GM19238 (cell line): ENCODE data around the gene ADAMTS17.

Experiments used
- DNase-seq: peaks from one replicate; pipeline ENCODE4 v3.0.0; 2011; ENCODE audit warnings: low spot score; ENCODE audit not compliant: insufficient read length

ADAMTS17 gene

DNA sequence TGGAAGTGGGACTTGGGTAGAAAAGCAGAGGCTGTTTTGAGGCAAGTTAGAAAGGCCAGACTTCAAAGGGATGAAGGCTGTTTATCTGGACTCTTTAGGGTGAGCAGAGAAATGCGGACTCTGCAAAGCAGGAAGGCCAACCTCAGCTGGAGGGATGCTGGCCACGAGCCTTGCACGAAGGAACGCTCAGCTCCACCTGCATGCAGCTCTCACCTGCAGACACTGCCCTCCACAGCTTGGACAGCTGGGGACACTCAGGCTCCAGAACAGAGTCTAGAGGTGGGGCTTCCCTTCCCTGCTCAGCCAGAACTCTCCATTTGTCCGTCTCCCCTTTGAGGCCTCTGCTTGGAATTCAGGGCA, 229.7 kb downstream of the ADAMTS17 start:
- no peak for DNase-seq

DNA sequence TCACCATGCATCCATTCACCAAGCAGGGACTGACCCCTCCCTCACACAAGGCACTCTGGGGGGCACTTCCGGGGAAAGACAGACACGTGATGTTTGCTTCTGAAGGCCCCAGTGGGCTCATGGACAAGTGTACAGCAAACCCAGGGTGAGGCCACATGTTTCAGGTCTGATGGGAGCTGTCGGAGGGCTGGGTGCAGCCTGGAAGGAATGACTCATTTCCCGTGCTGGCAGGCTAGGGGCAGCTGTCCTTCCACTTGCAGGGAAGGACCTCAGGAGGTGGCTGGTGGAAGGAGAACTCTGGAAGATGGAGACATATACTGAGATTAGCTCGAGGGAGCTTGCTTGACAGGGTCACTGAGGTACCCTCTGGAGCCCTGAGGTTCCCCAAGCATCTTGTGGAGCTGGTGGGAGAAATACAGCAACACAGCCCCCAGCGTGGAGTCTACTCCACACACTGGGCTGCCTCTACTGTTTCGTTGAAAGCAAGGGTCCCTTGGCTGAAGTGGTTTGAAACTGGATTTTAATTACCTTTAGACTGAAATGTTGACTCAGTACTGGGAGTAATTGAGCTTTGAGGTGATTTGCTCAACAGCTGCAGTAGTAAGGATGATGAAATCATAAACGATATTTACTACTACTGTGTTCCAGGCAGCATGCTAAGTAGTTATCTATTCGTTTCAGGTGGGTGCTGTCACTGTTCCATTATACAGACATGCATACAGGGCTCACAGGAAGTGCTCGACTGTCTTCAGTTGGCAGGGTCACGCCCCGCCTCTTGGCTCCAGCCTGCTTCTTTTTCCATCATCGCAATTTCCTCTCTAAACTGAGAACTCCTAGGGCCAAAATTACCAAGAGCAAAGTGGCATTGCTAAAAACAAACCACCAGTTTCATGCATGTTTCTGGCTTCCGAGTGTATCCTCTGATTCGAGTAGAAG, 230.4 kb downstream of the ADAMTS17 start:
- DNase-seq, result no peak

DNA sequence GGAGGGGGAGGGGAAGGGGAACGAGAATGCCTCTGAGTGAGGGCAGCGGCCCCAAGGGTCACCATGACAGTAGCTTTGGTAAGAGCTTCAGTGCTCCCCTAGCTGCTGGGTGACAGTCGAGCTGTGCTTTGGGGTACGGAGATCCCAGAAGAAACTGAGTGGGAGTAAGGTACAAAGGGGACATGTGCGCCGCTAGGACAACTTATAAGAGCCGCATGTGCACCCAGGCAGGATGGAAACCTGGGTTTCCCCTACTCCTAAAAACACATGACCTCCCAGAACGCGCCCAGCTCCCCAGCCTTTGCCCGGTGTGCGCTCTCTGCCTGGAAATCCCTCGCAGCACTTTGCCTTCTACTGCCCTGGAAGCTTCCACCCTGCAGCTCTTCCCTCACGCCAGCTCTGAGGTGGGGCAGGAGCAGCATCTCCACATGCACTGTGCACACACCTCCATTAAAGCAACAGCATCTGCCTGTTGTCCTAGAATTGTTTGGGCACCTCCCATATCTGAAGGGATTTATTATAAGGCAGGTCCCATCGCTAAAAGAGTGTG, 232.2 kb downstream of the ADAMTS17 start:
- no peak for DNase-seq

DNA sequence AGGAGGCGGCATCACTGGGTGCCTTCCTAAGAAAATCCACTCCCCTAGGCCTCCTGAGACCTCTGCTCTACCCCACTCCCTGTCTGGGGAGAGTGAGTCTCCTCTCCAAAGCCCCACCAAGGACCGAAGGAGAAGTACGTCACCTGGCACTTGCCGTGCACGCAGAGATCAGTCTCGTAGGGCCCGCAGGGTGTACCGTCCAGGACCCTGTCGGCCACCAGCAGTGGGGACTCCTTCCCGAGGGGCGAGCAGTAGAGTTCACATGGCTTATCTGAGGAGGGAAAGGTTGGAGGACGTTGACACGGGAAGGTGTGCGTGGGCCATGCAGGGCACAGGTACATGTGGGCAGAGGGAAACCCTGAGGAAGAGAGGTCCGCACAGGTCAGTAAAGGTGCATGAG, 232.9 kb downstream of the ADAMTS17 start:
- no peak for DNase-seq

DNA sequence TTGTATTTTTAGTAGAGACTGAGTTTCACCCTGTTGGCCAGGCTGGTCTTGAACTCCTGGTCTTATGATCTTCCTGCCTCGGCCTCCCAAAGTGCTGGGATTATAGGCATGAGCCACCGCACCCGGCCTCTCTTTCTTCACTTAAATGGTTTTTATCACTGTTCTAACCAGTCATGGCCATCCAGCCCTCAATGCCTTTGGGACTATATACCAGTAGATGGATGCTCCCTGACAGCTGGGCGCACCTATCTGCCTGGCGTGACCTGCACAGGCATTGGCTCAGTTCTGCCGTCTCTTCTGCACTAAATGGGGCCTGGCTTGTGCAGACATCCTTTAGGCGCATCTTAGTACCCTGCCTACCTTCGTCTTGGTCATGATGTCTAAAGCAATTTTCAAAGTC, 233.4 kb downstream of the ADAMTS17 start:
- no peak for DNase-seq

DNA sequence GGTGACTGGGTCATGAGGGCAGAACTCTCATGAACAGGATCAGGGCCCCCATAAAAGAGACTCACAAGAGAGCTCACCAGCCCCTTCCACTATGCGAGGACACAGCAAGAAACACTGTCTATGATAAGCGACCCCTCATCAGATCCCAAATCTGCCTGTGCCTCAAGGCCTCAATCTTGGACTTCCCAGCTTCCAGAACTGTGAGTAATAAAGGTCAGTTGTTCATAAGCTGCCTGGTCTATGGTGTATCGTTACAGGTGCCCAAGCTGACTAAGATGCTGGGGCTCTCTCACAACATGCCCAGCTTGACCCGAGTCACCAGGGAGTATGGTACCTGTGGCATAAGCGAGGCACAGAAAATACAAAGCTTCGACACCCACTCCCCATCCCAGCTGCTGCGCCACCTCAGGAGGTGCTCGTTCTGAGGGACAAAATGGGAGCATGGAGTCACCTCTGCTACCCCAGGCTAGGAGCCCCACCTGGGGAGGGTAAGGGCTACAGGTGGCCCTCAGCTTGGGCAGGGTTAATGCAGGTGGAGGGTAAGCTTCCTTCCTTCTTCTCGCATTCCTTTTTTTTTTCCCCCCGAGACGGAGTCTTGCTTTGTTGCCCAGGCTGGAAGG, 234.1 kb downstream of the ADAMTS17 start:
- DNase-seq, result no peak

DNA sequence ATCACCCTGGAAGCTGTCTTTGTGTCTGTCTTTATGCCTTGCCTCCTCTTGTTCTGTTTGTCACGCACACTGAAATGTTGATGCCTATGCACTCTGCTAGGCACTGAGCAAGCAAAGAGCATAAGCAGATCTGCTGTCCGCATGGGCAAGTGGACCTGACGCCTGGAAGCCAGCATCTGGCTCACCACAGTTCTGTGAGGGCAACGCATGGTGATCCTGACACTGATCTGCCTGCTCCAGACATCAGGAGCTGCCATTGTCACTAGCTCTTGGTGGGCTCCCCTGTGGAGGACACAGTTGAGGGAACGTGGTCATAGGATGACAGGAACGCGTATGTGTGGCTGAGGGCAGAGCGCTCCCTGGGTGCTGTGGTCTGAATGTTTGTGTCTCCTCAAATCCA, 234.6 kb downstream of the ADAMTS17 start:
- DNase-seq, result no peak

DNA sequence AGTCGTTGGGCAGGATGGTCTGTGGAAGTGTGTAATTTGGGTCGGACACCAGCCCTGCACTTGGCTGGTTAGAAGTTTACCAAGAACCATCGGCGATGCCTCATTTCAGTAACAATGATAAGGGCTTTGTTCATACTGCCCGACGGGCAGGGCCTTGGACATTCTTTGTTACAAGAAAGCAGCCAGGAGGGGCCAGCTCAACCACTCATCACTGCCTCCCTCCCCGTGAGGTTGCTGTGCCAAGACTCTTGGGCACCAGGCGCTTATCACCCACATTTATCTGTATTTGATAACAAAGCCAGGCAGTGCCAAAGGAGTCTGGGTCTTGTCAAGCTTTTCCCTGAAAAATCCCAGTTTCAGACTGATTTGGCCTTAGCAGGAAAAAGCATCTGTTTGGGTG, 235.0 kb downstream of the ADAMTS17 start:
- DNase-seq, result no peak

DNA sequence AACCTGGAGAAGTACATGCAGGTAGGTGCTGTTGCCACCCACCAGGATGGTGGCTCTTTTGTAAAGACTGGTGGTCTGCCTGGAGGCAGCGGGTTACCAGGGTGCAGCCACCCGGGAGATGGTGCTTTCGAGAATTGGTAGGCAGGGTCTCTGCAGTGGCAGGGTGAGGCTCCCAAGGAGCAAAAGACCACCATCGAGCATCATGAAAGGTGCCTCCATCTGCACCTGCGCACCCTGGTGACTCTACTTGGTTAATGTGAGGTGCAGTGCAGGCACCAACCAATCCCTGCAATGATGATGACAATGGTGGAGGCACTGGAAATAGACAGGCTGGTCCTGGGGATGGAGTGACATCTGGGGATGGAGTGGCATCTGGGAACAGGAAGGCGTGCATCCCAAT, 236.7 kb downstream of the ADAMTS17 start:
- no peak for DNase-seq

DNA sequence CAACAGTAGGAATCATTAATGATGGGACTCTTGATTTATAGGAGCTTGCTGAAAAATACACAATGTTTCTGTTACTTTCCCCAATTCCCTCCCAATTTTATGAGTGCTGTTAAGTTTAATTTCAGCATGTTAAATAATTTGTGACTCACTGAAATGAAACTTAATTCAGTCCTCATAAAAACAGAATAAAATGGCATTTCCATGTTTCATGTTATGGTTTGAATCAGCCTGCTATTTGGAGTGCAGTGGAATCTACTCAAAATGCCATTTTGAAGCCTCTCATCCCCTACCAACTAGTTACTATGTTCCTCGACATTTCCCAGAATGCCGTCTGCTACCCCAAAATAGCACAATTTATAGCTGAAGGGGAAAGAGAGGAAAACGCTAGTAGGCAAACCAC, 237.5 kb downstream of the ADAMTS17 start:
- DNase-seq, result no peak

DNA sequence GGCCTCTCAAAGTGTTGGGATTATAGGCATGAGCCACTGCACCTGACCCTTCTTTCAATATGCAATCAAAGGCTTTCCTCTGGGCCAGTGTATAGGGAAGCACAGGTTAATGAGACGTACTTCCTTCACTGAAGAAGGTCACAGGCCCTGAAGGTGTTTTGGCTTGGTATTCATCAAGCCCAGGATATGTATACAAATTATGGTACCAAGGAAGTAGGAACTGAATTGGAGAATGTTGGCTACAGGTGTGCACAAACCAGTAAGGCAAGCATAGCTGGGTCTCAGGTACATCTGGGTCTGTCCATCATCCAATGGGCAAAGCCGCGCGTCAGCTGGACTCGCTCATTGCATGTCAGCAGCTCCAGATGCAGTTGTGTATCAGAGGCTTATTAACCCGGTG, 237.9 kb downstream of the ADAMTS17 start:
- DNase-seq, result no peak

DNA sequence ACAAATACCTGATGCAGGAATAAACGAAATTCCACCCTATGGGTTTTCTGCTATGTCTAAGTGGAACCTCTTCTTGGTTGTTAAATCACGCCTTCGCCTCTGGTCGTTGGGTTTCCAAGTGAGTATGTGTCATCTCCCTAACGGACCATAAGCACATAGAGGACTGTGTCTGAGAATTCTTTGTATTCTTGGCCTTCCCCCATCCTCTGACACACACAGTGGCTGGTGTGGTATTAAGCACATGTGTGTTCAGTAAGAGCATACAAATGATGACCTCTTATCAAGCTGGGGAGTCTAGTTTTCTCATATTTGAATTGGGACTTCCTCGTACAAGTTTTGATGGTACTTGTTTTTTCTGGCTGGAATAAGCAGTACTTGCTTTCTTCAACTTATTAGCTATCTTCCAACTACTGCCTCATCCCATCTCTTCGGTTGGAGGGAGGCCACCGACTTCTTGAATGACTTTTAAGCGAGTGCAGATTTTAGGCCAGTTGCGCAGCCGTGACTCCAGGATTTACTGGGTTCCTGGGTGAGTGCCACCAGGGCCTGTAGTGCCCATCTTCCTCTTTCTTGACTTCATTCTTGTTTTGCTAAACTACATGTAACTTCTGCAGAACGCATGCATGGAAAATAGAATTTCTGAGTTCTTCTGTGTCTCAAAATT, 240.2 kb downstream of the ADAMTS17 start:
- no peak for DNase-seq

DNA sequence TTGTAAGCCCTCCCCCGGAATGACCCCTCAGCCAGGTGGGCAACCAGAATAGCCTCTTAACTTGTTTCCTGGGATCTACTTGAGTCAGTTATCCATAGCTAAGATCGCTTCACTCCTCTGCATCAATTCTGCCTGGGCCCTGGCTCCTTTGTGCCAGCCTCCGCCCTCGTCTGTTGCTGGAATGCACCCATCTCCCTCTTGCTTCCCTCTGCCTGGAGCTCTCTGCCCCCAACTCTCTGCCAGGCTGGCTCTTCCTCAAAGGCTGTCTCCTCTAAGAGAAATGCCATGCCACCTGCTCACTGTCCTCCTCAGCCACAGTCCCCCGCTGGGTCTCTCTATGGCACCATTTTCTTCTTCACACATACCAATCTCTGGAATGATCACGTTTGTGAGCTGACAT, 240.8 kb downstream of the ADAMTS17 start:
- DNase-seq, result no peak

DNA sequence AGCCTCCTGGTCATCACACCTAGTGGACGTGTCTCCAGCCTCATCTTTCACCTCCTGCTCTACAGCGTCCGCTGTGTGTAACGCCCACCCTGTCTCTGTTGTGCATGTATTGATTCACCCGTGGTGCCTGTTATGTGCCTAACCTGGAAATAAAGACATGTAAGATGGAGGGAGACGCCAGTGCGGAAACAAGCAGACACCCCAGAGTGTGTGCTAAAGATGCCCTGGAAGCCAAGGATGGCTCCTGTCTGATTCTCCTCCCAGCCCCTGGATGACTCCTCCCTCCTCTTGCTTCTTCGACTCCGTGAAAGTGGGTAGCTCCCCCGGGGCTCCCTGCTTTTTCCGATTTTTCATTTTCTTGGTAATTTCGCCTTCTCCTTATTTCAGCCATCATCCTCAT, 241.8 kb downstream of the ADAMTS17 start:
- DNase-seq, result no peak

DNA sequence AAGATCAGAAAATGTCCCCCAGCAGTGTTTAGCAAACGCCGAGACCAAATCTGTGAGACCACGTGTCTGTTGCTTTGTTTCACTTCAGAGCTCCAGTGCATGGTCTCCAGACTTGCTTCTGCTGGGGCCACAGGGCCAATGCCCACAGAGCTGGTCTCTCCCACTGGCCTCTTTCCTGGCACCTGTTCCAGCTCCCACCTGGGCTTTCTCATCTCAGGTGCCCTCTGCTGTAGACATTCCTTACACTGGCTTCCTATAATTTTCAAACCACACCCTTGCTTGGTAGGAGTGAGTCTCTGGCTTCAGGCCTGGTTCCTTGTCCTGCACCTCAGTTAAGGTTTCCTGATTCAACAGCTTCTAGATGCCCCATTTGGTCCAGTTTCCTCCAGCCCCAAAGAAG, 243.1 kb downstream of the ADAMTS17 start:
- no peak for DNase-seq

DNA sequence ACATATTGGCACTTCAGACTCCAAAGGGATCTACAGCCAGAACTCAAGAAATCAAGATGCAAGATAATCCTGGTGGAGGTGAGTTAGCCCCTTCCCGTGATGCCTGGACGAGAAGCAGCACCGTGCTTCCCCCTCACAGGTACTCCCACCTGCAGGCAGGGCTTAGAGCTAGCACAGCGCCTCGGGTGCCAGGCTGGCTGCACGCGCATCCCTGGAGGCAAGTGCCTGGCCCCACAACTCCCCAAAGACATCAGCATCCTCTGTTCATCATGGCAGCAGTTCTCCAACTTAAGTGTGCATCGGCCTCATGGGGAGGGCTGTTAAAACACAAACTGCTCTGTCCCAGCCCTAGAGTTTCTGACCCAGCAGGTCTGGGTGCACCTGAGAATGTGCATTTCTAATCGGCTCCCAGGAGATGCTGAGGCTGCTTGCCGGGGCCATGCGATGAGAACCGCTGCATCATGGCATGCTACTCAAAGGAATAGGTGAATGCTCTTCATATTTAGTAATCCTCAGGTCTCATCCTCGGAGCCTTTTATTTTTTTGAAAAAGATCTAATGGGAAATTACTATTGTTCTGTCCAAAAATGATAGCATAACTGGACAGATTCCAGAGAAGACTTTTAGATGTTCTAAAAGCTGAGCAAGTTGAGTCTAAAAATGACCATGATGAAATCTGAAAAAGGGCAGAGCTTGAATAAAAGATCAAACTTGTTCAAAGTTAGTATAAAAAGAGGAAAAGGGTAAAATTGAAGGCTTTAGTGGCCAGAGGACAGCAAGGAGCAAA, 244.2 kb downstream of the ADAMTS17 start:
- no peak for DNase-seq

DNA sequence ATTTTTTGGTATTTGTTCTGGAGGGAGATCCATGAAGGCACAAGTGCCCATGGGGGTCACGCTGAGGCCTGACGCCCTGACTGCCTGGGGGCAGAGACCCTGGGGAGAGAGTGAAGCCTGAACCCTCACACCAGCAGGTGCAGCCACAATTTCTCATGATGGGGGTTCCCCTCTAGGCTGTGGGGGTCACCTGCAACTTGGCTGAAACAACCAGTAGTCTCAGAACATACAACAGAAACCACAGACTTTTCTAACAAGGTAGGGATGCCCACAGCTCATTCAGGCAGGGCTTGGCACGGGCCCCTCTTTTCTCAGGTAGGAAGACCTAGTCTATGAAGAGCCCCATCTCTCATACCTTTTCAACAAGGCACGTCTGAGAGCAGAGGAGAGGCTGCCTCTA, 245.1 kb downstream of the ADAMTS17 start:
- no peak for DNase-seq

DNA sequence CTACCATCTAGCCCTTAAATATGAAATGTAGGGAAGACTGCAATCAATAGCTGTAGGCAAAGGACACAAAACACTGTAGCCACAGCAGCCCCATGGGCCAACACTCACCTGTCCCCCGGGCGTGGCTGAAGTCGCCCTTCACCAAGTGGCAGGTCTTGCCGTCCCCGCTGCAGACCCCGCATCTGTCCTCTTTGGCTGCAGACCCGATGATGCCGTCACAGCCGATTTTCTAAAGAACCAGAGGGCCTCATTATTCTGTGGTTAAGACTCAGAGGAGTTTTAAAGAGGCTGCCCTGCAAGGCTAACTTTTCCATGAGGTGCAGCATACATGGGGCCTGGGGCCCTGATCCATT, 245.6 kb downstream of the ADAMTS17 start:
- DNase-seq, result no peak

DNA sequence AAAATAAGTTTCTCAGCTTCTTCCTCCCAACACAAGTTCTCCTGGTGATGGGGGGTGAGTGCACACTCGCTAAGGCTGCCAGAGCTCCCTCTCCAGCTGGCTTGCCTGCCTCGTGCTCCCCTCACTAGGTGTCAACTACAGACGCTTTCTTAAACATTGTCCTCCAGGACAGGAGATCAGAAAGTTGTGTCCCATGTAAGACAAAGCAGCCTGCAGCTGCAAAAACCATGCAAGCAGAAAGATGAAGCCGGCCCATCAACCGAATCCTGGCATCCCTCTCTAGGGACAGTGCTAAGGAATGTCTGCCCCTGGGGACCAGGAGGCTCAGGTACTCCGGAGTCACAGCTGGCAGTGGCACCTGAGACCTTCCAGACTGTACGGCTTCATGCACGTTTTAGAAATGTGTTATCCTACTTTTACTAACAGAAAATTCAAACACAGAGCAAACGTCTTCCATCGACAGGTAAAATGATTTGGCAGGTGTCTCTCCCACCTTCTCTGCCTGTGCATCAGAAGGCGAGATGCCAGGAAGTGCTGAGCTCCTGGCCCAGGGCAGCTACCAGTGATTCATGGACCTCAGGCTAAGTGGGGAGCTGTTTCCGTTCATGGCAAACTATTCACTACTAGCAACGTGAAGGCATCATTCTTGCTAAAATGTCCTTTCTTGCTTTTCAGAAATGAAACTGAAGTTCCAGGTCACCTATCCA, 246.1 kb downstream of the ADAMTS17 start:
- DNase-seq, result no peak

DNA sequence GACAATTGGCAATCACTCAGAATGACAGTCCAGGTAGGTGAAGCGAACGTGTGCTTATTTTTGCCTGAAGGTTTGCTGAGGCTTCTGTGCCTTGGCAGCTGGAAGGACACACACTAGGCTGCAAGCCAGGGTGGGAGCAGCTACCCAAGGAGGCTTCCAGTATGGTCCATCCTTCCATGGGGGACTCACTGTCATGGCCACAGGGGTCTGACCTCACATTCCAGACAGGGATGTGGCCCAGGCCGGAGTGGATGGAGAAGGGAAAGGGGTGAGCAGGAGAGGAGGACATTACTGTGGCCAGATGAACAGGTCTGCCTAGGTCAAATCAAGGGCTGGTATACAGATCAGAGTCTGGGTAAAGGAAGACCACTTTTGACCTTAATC, 247.7 kb downstream of the ADAMTS17 start:
- DNase-seq, result no peak
